HAP-1 (cell line): ENCODE measurements around the gene SNCAIP.

Experiments
- DNase-seq, 2 experiments: peaks; one replicate each; pipeline ENCODE4 v3.0.0-alpha.2; 2016 to 2020; ENCODE audit warnings: low spot score in 2 of 2
- H3K27me3 ChIP-seq: fragments of 250-450 bp; sonication (Bioruptor Pico); 2 replicates; pipeline ENCODE4 v1.5.1; 2020; ENCODE audit warnings: low read depth, mild to moderate bottlenecking, moderate library complexity
- H3K36me3 ChIP-seq: fragments of 250-450 bp; sonication (Bioruptor Pico); replicated peaks from 2 replicates; pipeline ENCODE4 v1.5.1; 2020; ENCODE audit warnings: mild to moderate bottlenecking
- H3K4me1 ChIP-seq: fragments of 250-450 bp; sonication (Bioruptor Pico); 2 replicates; pipeline ENCODE4 v1.5.1; 2020; ENCODE audit warnings: mild to moderate bottlenecking
- H3K4me3 ChIP-seq: fragments of 250-450 bp; sonication (Bioruptor Pico); 2 replicates; pipeline ENCODE4 v1.5.1; 2020; ENCODE audit warnings: mild to moderate bottlenecking, moderate library complexity
- H3K9me3 ChIP-seq: fragments of 250-450 bp; sonication (Bioruptor Pico); 2 replicates; pipeline ENCODE4 v1.5.1; 2020; ENCODE audit warnings: mild to moderate bottlenecking, moderate library complexity
- in situ Hi-C: fragments of 300-500 bp; cut with MboI; formaldehyde crosslinking; loops from 3 replicates; pipeline ENCODE4 v1.14.3; 2020; ENCODE audit warnings: low sequenced_read_pairs, inconsistent platforms, mixed read lengths

The SNCAIP gene

DNA sequence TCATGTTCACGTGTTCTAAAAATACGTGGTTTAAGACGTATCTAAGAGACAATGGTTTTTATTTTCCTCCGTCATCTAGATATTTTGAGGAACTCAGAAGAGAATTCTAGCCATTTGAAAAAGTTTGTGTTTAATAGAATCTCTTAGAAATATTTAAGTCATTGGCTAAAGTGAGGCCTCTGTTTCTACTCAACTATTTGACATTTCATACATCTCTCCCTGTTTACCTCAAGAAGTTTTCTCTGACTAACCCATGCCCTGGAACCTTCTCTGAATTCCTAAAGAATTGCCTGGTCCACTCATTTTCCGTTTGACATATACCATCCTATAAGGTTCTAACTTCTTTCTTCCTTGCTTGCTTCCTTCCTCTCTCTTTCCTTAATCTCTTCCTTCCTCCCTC lies 178.7 kb downstream of the SNCAIP start:
- in situ Hi-C loops: loop anchor here (10.0 kb wide), 1 partner anchor 296 kb away; no protein-coding TSS in a partner anchor
- DNase-seq: no peak
- no peak overlapping the region for H3K4me3 ChIP-seq

GRCh38 chr5:122492675-122493074 lies 180.6 kb downstream of the SNCAIP start:
- DNase-seq: no peak
- Histone ChIP-seq H3K4me3 (no peak overlapping the region), H3K27me3 (no peaks in the 10 kb centered on the region), H3K4me1 (no peaks in the 10 kb centered on the region), H3K36me3 (no peaks in the 10 kb centered on the region), H3K9me3 (no peaks in the 10 kb centered on the region)
- in situ Hi-C loops: loop anchor here (10.0 kb wide), 1 partner anchor 298 kb away; no protein-coding TSS in a partner anchor

More for the DNA sequence above, 178.7 kb downstream of the SNCAIP start:
- Histone ChIP-seq H3K9me3 (no peaks in the 10 kb centered on the region), H3K36me3 (no peaks in the 10 kb centered on the region), H3K4me1 (no peaks in the 10 kb centered on the region), H3K27me3 (no peaks in the 10 kb centered on the region)

DNA sequence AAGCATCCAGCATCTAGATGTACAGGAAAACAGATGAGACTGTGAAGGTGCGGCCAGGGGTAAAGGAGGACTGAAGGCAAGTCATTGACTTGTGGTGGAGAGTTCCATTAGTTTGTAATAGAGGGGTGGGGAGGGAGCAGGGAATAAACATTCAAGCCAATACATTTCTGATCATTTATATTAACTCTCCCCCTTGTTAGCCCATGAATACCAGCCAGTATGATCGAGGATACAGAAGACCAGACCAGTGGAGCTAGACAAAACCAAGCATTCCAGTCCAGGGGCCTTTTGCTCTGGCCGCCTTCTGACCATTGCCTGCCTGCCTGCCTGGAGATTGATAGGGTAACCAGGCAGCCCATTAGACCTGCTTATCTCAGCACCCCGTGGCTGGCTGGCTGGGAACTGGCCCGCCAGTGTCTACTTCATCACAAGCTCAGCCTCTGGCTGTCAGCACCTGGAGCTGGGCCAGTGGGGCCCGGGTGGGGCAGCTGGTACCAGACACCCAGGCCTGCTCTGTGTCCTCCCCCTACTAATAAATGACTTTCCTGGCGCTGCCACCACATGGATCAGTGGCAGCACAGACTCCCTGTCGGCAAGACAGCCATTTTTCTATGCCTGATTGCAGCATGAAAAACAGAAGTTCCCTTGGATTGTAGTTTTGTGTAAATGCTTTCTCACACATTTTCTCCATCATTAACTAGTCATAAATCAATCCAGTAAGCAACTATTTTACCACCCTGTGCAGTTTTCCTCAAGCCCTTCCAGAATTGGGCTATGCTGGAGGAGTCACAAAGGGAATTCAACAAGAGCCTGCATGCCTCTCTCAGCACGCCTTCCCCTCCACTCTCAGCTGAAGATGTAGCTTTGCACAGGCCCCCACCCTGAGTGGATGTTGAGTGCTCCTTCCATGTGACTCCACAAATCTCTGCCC lies 181.3 kb downstream of the SNCAIP start:
- H3K36me3 ChIP-seq: no peaks in the 10 kb centered on the region
- no peak for DNase-seq
- no peak overlapping the region for H3K4me3 ChIP-seq
- in situ Hi-C loops: loop anchor here (10.0 kb wide), 1 partner anchor 299 kb away; no protein-coding TSS in a partner anchor
- no peaks in the 10 kb centered on the region for H3K4me1 ChIP-seq
- no peaks in the 10 kb centered on the region for H3K9me3 ChIP-seq
- no peaks in the 10 kb centered on the region for H3K27me3 ChIP-seq

- no peaks in the 10 kb centered on the region for H3K27me3 ChIP-seq
- no peak for DNase-seq
- H3K36me3 ChIP-seq: no peaks in the 10 kb centered on the region
- H3K9me3 ChIP-seq: no peaks in the 10 kb centered on the region
- no peaks in the 10 kb centered on the region for H3K4me1 ChIP-seq
- in situ Hi-C loops: loop anchor here (10.0 kb wide), 1 partner anchor 299 kb away; no protein-coding TSS in a partner anchor
- H3K4me3 ChIP-seq: no peak overlapping the region
Observed at GRCh38 chr5:122494109-122494508, 182.1 kb downstream of the SNCAIP start.

- DNase-seq: peak; percentile 60 to 67
- H3K4me1 ChIP-seq: no peaks in the 10 kb centered on the region
- in situ Hi-C loops: loop anchor here (10.0 kb wide), 1 partner anchor 303 kb away; no protein-coding TSS in a partner anchor
- no peaks in the 10 kb centered on the region for H3K36me3 ChIP-seq
- H3K27me3 ChIP-seq: no peaks in the 10 kb centered on the region
- no peak overlapping the region for H3K4me3 ChIP-seq
- no peaks in the 10 kb centered on the region for H3K9me3 ChIP-seq
Observed at GRCh38 chr5:122498163-122498562, 186.1 kb downstream of the SNCAIP start.

GRCh38 chr5:122499585-122499984 lies 187.5 kb downstream of the SNCAIP start:
- Histone ChIP-seq H3K4me3 (no peak overlapping the region), H3K36me3 (no peaks in the 10 kb centered on the region), H3K9me3 (no peaks in the 10 kb centered on the region), H3K27me3 (no peaks in the 10 kb centered on the region), H3K4me1 (no peaks in the 10 kb centered on the region)
- no peak for DNase-seq
- in situ Hi-C loops: loop anchor here (10.0 kb wide), 1 partner anchor 305 kb away; no protein-coding TSS in a partner anchor

DNA sequence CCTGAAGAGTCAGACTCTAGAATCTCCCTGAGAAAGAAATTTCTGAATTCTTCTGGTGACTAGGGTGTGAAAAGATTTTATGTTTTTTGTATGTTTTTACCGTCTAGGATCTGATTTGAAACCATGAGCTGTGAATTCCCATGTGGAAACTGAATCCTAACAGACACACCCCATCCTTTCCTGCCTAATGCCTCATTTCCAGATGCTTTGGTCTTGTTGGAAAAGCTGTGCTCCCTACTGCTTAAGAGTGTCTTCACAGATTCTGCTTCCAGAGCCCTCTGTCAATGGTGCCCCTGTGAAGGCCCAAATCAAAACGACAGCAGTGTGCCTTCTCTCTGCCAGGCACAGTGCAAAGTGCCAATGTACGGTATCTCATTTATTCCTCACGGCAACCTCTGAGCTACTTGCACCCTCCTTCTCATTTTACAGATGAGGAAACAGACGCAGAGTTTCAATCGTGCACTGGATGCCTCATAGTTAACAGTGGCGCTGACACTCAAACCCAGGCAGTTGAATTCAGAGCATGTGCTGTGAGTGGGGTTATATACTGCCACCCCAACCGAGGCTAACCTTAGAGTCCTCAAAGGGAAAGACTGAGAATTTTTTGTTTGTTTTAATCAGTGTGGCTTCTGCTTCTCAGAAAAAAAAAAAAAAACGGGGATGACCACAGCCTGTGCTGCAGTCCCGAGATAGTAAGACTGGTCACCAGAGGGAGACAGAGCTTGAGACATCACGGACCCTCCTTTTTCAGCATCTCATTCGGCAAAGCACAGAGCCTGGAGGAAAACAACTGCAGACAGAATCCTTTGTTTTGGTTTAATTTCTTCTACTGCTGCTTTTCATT lies 188.4 kb downstream of the SNCAIP start:
- no peaks in the 10 kb centered on the region for H3K27me3 ChIP-seq
- H3K36me3 ChIP-seq: no peaks in the 10 kb centered on the region
- peak; percentile 68 to 69 for DNase-seq
- in situ Hi-C loops: loop anchor here (25.0 kb wide), 2 partner anchors 837 to 1112 kb away; no protein-coding TSS in a partner anchor
- H3K4me1 ChIP-seq: no peaks in the 10 kb centered on the region
- no peak overlapping the region for H3K4me3 ChIP-seq
- no peaks in the 10 kb centered on the region for H3K9me3 ChIP-seq

DNA sequence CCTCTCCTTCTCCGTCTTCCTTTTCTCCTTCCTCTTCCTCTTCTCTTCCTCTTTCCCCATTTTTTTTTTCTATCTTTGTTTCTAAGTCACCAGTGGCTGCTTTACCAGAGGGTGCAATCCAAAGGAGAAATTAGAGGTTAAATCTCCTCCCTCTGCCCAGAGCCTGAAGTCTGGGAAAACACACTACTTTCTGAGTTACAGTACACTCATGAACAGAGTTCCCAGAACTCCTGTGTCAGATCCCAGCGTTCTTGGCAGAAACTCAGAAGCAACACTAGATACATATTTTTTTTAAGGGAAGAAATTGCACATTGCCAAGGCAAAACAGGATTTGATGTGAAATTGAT lies 189.0 kb downstream of the SNCAIP start:
- in situ Hi-C loops: loop anchor here (25.0 kb wide), 2 partner anchors 836 to 1111 kb away; no protein-coding TSS in a partner anchor
- DNase-seq: no peak

GRCh38 chr5:122507045-122507444 lies 195.0 kb downstream of the SNCAIP start:
- H3K4me1 ChIP-seq: no peaks in the 10 kb centered on the region
- no peaks in the 10 kb centered on the region for H3K9me3 ChIP-seq
- no peaks in the 10 kb centered on the region for H3K36me3 ChIP-seq
- no peak for DNase-seq
- in situ Hi-C loops: loop anchor here (25.0 kb wide), 2 partner anchors 830 to 1105 kb away; no protein-coding TSS in a partner anchor
- no peaks in the 10 kb centered on the region for H3K27me3 ChIP-seq
- H3K4me3 ChIP-seq: no peak overlapping the region

More for the DNA sequence above, 189.0 kb downstream of the SNCAIP start:
- Histone ChIP-seq H3K36me3 (no peaks in the 10 kb centered on the region), H3K9me3 (no peaks in the 10 kb centered on the region), H3K4me1 (no peaks in the 10 kb centered on the region), H3K4me3 (no peak overlapping the region), H3K27me3 (no peaks in the 10 kb centered on the region)

DNA sequence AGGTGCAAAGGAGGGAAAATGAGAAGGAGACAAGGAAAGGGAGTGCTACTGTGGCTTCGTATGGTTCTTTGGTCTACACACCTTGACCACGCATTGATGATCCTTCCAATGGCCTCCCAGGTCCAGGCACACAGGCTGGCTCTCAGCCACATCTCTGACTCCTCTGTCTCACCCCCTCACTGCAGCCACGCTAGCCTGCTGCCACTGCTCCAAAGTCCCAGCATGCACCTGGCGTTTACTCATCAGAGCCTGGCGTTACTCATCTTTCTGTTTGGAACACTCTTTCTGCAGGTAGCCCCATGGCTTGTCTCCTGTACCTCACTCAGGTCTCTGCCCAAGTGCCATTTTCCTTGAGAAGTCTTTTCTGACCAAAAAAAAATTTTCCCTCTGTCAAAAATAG lies 195.5 kb downstream of the SNCAIP start:
- DNase-seq: no peak
- Histone ChIP-seq H3K36me3 (no peaks in the 10 kb centered on the region), H3K27me3 (no peaks in the 10 kb centered on the region), H3K4me1 (no peaks in the 10 kb centered on the region), H3K9me3 (no peaks in the 10 kb centered on the region), H3K4me3 (no peak overlapping the region)
- in situ Hi-C loops: loop anchor here (25.0 kb wide), 2 partner anchors 830 to 1105 kb away; no protein-coding TSS in a partner anchor

GRCh38 chr5:122508623-122509022 lies 196.6 kb downstream of the SNCAIP start:
- no peaks in the 10 kb centered on the region for H3K9me3 ChIP-seq
- DNase-seq: no peak
- no peak overlapping the region for H3K4me3 ChIP-seq
- H3K36me3 ChIP-seq: no peaks in the 10 kb centered on the region
- no peaks in the 10 kb centered on the region for H3K4me1 ChIP-seq
- no peaks in the 10 kb centered on the region for H3K27me3 ChIP-seq
- in situ Hi-C loops: loop anchor here (25.0 kb wide), 2 partner anchors 829 to 1104 kb away; no protein-coding TSS in a partner anchor
